Glutamatergic neuron (in vitro differentiated cells): ENCODE results near the gene SPEG. TPM values are rescaled to one million over a fixed set of nuclear protein-coding genes. Genes with fewer than 3 reads are reported as not detected.
"Not testable (repeated sequence)": the region's sequence is repeated elsewhere in the genome, so short reads cannot be mapped to it uniquely, and the experiment has no call there.

Experiments used
- DNase-seq: peaks from one replicate; pipeline ENCODE4 v3.0.0; 2022
- H3K27ac Mint-ChIP-seq: one replicate; pipeline ENCODE4 v1.8.0; 2020; ENCODE audit warnings: mild to moderate bottlenecking, mixed read lengths, inconsistent platforms; ENCODE audit not compliant: unreplicated experiment
- H3K27me3 Mint-ChIP-seq: one replicate; pipeline ENCODE4 v1.8.0; 2020; ENCODE audit warnings: mild to moderate bottlenecking, moderate library complexity, mixed read lengths, inconsistent platforms; ENCODE audit not compliant: unreplicated experiment
- H3K36me3 Mint-ChIP-seq: one replicate; pipeline ENCODE4 v1.8.0; 2020; ENCODE audit warnings: mild to moderate bottlenecking, mixed read lengths, inconsistent platforms; ENCODE audit not compliant: unreplicated experiment
- H3K4me1 Mint-ChIP-seq: one replicate; pipeline ENCODE4 v1.8.0; 2020; ENCODE audit warnings: mild to moderate bottlenecking, low read depth, mixed read lengths, inconsistent platforms; ENCODE audit not compliant: unreplicated experiment
- H3K4me3 Mint-ChIP-seq: one replicate; pipeline ENCODE4 v1.8.0; 2020; ENCODE audit warnings: mild to moderate bottlenecking, mixed read lengths, inconsistent platforms; ENCODE audit not compliant: unreplicated experiment
- H3K9me3 Mint-ChIP-seq: one replicate; pipeline ENCODE4 v1.8.0; 2020; ENCODE audit warnings: mild to moderate bottlenecking, moderate library complexity, mixed read lengths, inconsistent platforms; ENCODE audit not compliant: unreplicated experiment
- total RNA-seq: library from RNA; stranded (reverse); fragmentation: NEBNext Ultra II Directional; extraction: Animal tissue kit (Norgen Biotek cat#: 25700); gene quantifications from one replicate; pipeline ENCODE4 v1.2.1, GENCODE V29; 2021; ENCODE audit not compliant: unreplicated experiment
- TF ChIP-seq, protein P1 (sequence below): fragments of 200-600 bp; sonication (generic); IDR thresholded peaks from one replicate; pipeline ENCODE4 v1.5.0; 2021; ENCODE audit not compliant: partially characterized antibody, unreplicated experiment

Gene SPEG
- total RNA-seq, 1 donor from 2014 or later = 92.9 TPM

- Mint-ChIP-seq H3K27ac (no peak overlapping the region), H3K36me3 (no peaks in the 10 kb centered on the region), H3K27me3 (peaks cover 4% of the 10 kb centered on the region), H3K4me1 (peaks cover 29% of the 10 kb centered on the region), H3K9me3 (peaks cover 11% of the 10 kb centered on the region), H3K4me3 (peak overlapping the region; percentile 55)
- no peak for DNase-seq
- TF ChIP-seq, protein P1, sequence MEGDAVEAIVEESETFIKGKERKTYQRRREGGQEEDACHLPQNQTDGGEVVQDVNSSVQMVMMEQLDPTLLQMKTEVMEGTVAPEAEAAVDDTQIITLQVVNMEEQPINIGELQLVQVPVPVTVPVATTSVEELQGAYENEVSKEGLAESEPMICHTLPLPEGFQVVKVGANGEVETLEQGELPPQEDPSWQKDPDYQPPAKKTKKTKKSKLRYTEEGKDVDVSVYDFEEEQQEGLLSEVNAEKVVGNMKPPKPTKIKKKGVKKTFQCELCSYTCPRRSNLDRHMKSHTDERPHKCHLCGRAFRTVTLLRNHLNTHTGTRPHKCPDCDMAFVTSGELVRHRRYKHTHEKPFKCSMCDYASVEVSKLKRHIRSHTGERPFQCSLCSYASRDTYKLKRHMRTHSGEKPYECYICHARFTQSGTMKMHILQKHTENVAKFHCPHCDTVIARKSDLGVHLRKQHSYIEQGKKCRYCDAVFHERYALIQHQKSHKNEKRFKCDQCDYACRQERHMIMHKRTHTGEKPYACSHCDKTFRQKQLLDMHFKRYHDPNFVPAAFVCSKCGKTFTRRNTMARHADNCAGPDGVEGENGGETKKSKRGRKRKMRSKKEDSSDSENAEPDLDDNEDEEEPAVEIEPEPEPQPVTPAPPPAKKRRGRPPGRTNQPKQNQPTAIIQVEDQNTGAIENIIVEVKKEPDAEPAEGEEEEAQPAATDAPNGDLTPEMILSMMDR = no peak
Observed at GRCh38 chr2:219404954-219405353, 29.7 kb upstream of the SPEG start.

DNA sequence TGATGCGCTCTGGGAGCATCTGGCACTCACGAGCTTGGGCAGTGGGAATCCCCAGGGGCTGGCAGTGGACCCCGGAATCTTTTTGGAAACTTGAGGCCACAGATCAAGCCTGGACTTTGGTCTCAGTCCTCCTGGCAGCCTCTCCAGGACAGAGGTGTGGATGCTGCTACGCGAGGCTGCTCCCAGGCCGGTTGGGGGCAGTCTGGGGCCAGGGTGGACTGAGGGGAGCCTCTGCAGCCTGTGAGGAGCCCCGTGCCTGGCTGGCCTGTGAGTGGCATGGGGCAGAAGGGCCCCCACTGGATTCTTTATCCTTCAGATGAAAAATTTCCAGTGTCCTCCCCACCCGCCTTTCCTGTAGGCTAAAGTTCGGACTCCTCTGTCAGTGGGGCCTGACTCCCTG, 29.2 kb upstream of the SPEG start:
- Mint-ChIP-seq H3K36me3 (no peaks in the 10 kb centered on the region), H3K4me1 (peaks cover 24% of the 10 kb centered on the region), H3K4me3 (peak overlapping the region; percentile 55), H3K9me3 (peaks cover 11% of the 10 kb centered on the region), H3K27me3 (peaks cover 4% of the 10 kb centered on the region), H3K27ac (no peak overlapping the region)
- TF ChIP-seq, protein P1 = peak; percentile 11
- peak; percentile 40 for DNase-seq

DNA sequence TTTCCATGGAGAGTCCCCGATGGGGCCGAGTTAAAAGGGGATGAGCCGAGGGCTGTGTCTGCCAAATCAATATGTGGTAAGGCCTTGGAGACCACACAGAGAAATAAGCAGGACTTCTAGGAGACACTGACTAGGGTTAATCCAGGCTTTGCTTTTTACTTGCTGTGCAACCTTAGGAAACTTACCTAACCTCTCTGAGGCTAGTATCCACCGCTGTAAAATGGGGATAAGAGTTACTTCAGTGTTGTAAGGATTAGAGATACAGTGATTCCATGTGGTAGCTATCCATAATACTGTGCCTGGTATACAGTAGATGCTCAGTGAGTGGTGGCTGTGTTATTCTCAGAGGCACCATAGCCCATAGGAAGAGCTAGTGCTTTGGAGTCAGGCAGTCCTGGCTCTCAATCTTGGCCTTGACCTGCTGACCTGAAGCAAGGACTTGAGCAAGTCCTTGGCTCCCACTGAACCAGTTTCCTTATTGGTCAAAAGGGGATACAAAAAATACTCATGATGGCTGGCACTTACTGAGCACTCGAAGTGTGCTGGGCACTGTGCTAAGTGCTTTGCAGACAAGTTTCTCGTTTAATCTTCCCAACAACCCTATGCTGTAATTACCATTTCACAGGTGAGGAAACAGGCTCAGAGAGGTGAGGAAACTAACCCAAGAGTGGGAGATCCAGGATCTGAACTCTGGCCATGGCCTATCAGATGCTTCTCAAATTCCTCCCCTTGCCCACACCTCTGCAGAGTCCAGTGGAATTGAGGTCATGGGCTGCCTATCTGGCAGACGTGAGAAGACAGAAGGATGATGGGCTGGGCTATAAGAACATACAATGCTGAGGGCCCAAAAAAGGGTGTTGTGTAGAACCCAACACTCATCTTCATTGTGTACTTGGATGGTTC, 28.4 kb upstream of the SPEG start:
- H3K4me1 Mint-ChIP-seq = peaks cover 20% of the 10 kb centered on the region
- H3K27me3 Mint-ChIP-seq = peaks cover 4% of the 10 kb centered on the region
- no peak overlapping the region for H3K4me3 Mint-ChIP-seq
- DNase-seq = no peak
- H3K36me3 Mint-ChIP-seq = no peaks in the 10 kb centered on the region
- H3K9me3 Mint-ChIP-seq = peaks cover 11% of the 10 kb centered on the region
- H3K27ac Mint-ChIP-seq = no peak overlapping the region
- TF ChIP-seq, protein P1 = no peak

DNA sequence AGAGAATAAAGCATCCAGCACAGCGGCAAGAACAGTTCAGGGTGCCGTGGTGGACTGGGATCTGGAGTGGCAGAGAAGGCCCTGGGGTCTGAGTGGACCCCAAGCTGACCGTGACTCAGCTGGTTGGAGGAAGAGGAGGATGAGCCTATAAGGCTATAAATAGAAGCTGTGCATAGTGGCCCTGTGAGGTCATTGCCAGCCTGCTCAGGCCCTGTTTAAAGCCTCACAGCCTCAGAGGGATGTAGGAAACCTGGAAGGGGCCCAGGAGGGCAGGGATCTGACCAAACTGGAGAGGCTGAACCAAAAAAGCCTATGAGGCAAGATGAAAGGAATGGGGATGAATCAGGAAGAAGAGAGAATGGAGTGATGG, 27.8 kb upstream of the SPEG start:
- peaks cover 11% of the 10 kb centered on the region for H3K9me3 Mint-ChIP-seq
- H3K4me3 Mint-ChIP-seq = peak overlapping the region; percentile 52
- no peak for DNase-seq
- peaks cover 20% of the 10 kb centered on the region for H3K4me1 Mint-ChIP-seq
- TF ChIP-seq, protein P1 = no peak
- H3K27ac Mint-ChIP-seq = no peak overlapping the region
- H3K36me3 Mint-ChIP-seq = no peaks in the 10 kb centered on the region
- H3K27me3 Mint-ChIP-seq = peaks cover 4% of the 10 kb centered on the region

GRCh38 chr2:219407343-219407742, 27.3 kb upstream of the SPEG start:
- H3K27ac Mint-ChIP-seq, DNase-seq, H3K4me3 Mint-ChIP-seq, H3K27me3 Mint-ChIP-seq, H3K36me3 Mint-ChIP-seq, H3K9me3 Mint-ChIP-seq: not testable (repeated sequence)
- H3K4me1 Mint-ChIP-seq = peaks cover 16% of the 10 kb centered on the region
